ENCODE data around the gene SH3BP5. TPM values are rescaled to one million over a fixed set of nuclear protein-coding genes. Genes with fewer than 3 reads are reported as not detected.

SH3BP5 gene
- total RNA-seq, 1 donor from 2014 or later, result 9.3 TPM

DNA sequence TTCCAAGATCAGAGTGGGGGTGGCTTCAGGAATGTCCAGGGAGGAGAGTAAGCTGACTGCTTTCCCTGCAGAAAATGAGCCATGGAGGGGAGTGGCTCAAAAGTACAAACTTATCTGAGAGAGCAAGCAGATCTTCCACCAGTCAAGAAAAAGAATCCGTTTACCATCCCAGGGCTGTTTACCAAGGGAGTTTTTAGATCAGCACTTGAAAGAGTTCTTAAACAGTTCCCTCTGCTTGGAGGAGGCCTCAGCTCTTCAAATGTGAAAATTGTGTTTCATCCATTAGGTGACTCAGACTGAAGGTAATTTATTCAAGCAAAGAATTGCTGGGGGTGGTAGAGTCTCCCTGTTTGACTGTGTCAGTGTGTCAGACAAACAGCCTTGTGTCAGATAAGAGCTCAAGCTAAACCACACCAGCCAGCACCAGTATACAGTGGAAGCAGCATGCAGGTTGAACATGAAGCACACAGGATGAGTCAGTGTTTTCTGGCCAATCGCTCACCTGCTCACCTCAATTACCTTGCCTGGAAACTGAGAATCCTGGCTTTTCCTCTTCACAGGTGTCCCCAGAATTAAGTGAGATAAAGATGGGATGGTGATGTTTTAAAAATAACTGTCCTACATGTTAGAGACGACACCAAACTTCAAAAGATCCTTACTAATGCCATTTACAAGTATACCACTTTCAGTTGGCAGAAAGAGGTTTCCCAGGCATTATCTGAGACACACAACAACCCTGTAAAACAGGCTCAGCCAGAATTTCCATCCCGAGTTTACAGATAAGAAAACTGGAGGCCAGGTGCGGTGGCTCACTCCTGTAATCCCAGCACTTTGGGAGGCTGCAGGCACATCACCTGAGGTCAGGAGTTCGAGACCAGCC is 21.7 kb downstream of the SH3BP5 start:
- no peak overlapping the region for H3K4me3 ChIP-seq (ENCODE audit: low read depth, low read length)

DNA sequence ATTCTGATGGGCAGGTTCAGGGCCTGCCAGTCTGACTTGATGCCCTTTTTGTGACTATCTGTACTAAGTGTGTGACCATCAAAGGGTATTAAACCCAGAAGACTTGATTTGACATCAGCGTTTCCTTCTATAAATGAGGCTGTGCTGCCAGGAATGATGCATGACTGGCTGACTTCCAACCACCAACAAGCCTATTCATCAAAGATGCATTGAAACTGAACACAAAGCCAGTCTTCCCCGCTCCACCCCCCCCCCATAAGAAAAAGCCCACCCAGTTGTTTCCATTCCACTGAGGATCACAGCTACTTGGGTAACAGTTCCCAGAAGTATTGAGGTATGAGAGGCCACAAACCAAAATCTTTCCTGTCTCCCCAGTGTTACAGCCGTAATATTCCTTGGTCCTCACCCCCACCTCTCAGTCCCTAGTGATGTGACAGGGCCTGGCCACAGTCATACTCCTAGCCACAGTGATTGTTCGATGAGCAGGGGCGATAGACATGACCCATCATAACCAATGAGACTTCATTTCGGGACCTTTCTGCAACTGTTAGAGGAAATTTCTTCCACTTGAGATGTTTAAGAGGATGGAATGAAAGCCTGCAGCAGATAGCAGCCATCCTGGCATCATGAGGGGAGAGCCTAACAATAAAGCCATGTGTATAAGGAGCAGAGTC is 22.6 kb downstream of the SH3BP5 start:
- H3K27me3 ChIP-seq (ENCODE audit: control insufficient read depth, insufficient read depth, low read length), result no peaks in the 10 kb centered on the region
- TF ChIP-seq, protein P1, sequence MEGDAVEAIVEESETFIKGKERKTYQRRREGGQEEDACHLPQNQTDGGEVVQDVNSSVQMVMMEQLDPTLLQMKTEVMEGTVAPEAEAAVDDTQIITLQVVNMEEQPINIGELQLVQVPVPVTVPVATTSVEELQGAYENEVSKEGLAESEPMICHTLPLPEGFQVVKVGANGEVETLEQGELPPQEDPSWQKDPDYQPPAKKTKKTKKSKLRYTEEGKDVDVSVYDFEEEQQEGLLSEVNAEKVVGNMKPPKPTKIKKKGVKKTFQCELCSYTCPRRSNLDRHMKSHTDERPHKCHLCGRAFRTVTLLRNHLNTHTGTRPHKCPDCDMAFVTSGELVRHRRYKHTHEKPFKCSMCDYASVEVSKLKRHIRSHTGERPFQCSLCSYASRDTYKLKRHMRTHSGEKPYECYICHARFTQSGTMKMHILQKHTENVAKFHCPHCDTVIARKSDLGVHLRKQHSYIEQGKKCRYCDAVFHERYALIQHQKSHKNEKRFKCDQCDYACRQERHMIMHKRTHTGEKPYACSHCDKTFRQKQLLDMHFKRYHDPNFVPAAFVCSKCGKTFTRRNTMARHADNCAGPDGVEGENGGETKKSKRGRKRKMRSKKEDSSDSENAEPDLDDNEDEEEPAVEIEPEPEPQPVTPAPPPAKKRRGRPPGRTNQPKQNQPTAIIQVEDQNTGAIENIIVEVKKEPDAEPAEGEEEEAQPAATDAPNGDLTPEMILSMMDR (IDR thresholded peaks at IDR 0.05; ENCODE audit: insufficient read depth, low read length, poor library complexity, severe bottlenecking), result no peak
- H3K36me3 ChIP-seq (ENCODE audit: control insufficient read depth, insufficient read depth, low read length), result no peaks in the 10 kb centered on the region
- no peak overlapping the region for H3K4me3 ChIP-seq (ENCODE audit: low read depth, low read length)
- no peak for DNase-seq (ENCODE audit: low read depth)

More for the DNA sequence above, 21.7 kb downstream of the SH3BP5 start:
- Histone ChIP-seq H3K27me3 (ENCODE audit: control insufficient read depth, insufficient read depth, low read length) (no peaks in the 10 kb centered on the region), H3K36me3 (ENCODE audit: control insufficient read depth, insufficient read depth, low read length) (no peaks in the 10 kb centered on the region)
- peak; percentile 66 for DNase-seq (ENCODE audit: low read depth)
- TF ChIP-seq, protein P1 (IDR thresholded peaks at IDR 0.05; ENCODE audit: insufficient read depth, low read length, poor library complexity, severe bottlenecking), result no peak

DNA sequence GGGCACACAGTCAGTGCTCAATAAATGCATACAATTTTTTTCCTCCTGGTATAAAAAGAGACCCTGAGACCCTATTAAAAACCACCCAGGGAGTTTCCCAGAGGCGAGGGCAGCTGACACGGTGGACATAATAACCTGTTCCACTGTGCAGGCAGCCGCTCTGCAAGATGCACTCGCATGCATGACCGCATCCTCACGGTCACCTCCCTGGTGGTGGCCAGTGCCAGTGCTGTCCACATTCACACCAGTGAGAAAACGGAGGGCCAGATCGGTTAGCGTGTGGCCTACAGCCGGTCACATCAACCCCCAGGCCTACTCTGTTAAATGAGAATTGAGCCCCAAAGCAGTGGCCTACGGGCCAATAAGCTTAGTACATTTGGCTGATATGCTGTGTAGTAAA is 24.8 kb downstream of the SH3BP5 start:
- TF ChIP-seq, protein P1 (IDR thresholded peaks at IDR 0.05; ENCODE audit: insufficient read depth, low read length, poor library complexity, severe bottlenecking), result no peak
- Histone ChIP-seq H3K36me3 (ENCODE audit: control insufficient read depth, insufficient read depth, low read length) (no peaks in the 10 kb centered on the region), H3K4me3 (ENCODE audit: low read depth, low read length) (no peak overlapping the region), H3K27me3 (ENCODE audit: control insufficient read depth, insufficient read depth, low read length) (no peaks in the 10 kb centered on the region)
- DNase-seq (ENCODE audit: low read depth), result no peak

DNA sequence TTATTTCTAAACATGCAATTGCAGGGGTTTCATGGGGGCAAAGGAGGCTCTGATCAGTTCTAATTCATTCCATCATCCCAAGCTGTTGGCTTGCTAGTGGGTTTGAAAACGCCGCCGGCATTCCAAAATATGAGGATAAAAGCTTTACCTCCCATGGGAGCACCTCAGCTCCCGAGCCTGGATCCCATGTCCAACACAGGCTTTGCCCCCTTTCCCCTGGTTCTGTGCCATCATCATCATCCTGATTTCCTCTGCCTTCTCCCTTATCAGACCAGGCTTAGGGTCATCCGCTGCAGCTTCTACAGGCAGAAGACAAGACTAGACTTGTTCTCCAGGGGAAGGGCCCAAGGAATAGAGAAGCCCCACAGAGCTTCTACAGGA is 25.4 kb downstream of the SH3BP5 start:
- H3K36me3 ChIP-seq (ENCODE audit: control insufficient read depth, insufficient read depth, low read length), result no peaks in the 10 kb centered on the region
- TF ChIP-seq, protein P1 (IDR thresholded peaks at IDR 0.05; ENCODE audit: insufficient read depth, low read length, poor library complexity, severe bottlenecking), result no peak
- no peaks in the 10 kb centered on the region for H3K27me3 ChIP-seq (ENCODE audit: control insufficient read depth, insufficient read depth, low read length)
- H3K4me3 ChIP-seq (ENCODE audit: low read depth, low read length), result no peak overlapping the region
- DNase-seq (ENCODE audit: low read depth), result no peak

DNA sequence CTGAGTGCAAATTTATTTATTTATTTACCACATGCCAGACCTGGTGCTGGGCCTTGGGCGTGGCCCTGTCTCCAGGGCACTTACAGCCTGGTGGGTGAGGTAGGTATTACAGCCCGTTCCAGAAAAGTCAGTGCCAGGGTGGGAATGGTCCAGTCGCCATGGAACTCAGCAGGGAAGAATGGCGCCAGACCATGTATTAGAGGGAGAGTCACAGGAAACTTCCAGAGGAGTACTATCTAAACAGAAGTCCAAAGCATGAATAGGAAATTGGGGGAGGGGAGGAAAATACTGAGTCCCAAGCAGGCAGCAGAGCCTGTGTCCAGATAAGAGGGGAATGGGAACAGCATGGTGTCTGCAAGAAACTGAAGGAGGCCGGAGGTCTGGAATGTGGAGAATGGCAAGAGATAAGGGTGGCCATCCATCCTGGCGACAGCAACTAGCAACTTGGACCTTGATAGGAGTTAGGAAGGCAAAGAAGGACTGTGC is 27.0 kb downstream of the SH3BP5 start:
- no peaks in the 10 kb centered on the region for H3K36me3 ChIP-seq (ENCODE audit: control insufficient read depth, insufficient read depth, low read length)
- DNase-seq (ENCODE audit: low read depth), result no peak
- TF ChIP-seq, protein P1 (IDR thresholded peaks at IDR 0.05; ENCODE audit: insufficient read depth, low read length, poor library complexity, severe bottlenecking), result peak; percentile 23
- H3K27me3 ChIP-seq (ENCODE audit: control insufficient read depth, insufficient read depth, low read length), result no peaks in the 10 kb centered on the region
- H3K4me3 ChIP-seq (ENCODE audit: low read depth, low read length), result no peak overlapping the region
